LNCaP clone FGC (cell line): ENCODE data around the gene AURKAIP1.

ENCODE experiments used
- DNase-seq: peaks from one replicate; pipeline ENCODE4 v3.0.0-alpha.2; 2011; ENCODE audit warnings: low read depth
- H3K4me3 ChIP-seq: 2 replicates; pipeline ENCODE4 v1.5.1; 2011; ENCODE audit warnings: mild to moderate bottlenecking, low read depth, low read length, control low read depth
- CTCF ChIP-seq: IDR thresholded peaks from 2 replicates; pipeline ENCODE4 v1.5.1; 2012; ENCODE audit warnings: mild to moderate bottlenecking; ENCODE audit not compliant: control insufficient read depth, insufficient read depth; ENCODE audit errors: extremely low read depth

The AURKAIP1 gene

GRCh38 chr1:1329304-1330210 is 45.5 kb downstream of the AURKAIP1 start:
- no peak for TF ChIP-seq CTCF
- no peak overlapping the region for H3K4me3 ChIP-seq
- no peak for DNase-seq

- H3K4me3 ChIP-seq = no peak overlapping the region
- DNase-seq = no peak
- no peak for TF ChIP-seq CTCF
Observed at GRCh38 chr1:1328254-1328653, 46.8 kb downstream of the AURKAIP1 start.

DNA sequence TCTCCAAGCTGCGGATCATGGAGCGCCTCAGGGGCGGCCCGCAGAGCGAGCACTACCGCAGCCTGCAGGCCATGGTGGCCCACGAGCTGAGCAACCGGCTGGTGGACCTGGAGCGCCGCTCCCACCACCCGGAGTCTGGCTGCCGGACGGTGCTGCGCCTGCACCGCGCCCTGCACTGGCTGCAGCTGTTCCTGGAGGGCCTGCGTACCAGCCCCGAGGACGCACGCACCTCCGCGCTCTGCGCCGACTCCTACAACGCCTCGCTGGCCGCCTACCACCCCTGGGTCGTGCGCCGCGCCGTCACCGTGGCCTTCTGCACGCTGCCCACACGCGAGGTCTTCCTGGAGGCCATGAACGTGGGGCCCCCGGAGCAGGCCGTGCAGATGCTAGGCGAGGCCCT is 47.7 kb downstream of the AURKAIP1 start:
- TF ChIP-seq CTCF = no peak
- DNase-seq = no peak
- H3K4me3 ChIP-seq = no peak overlapping the region

DNA sequence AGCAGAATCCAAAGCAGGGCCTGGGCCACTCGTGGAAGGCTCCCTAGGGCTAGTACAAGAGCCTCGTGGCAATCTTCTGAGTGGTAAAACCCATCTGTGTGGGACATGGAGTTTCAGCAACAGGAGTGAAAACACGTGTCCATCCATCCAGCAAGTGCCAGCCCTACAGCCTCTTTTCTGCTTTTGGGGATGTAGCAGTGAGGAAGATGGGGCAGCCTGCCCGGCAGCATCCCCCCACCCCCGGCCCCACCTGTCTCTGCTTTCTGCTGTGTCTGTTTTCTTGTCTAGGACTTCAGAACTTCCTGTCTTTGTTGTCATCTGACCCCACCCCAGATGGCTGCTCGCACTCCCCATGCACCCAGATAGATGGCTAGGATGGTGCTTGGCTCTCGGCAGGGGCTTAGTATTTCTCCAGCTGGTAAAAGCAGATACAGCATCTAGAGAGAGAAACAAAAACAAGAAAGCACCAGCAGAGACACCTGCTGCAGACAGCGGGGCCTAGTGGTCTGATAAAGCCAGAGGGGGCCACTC is 48.9 kb downstream of the AURKAIP1 start:
- H3K4me3 ChIP-seq = peak overlapping the region; percentile 95
- DNase-seq = no peak
- TF ChIP-seq CTCF = no peak

- peak overlapping the region; percentile 95 for H3K4me3 ChIP-seq
- TF ChIP-seq CTCF = no peak
- DNase-seq = no peak
Observed at GRCh38 chr1:1325288-1326074, 49.5 kb downstream of the AURKAIP1 start.

GRCh38 chr1:1324524-1325287 is 50.3 kb downstream of the AURKAIP1 start, which contains the start of the genes CPTP and INTS11:
Gene CPTP, plus strand, starts transcription at chr1:1324802. Its CDS starts 2,109 bp downstream, at chr1:1326911.
Gene INTS11, minus strand, starts transcription at chr1:1324660. Its CDS starts 52 bp downstream, at chr1:1324608.
- no peak for TF ChIP-seq CTCF
- peak within 1 kb of the TSS; percentile 95 for H3K4me3 ChIP-seq
- no peak for DNase-seq
